K562 (cell line): ENCODE data around the gene GBX1. TPM values are rescaled to one million over a fixed set of nuclear protein-coding genes. Genes with fewer than 3 reads are reported as not detected.

ENCODE experiments used
- CTCF ChIP-seq, 3 experiments: IDR thresholded peaks in 2 of 3; conservative IDR thresholded peaks in 1 of 3; 2 replicates each; pipeline ENCODE4 v1.5.1; 2011 to 2012; ENCODE audit warnings: low read length in 3 of 3, mild to moderate bottlenecking in 3 of 3, control low read depth in 2 of 3, improper control_type of control experiment in 1 of 3, inconsistent platforms in 1 of 3, low read depth in 1 of 3, mixed read lengths in 1 of 3, moderate library complexity in 1 of 3; ENCODE audit not compliant: insufficient read depth in 2 of 3
- ILF3 ChIP-seq: fragments of 450-650 bp; IDR thresholded peaks from 2 replicates; pipeline ENCODE4 v1.6.1; 2018; ENCODE audit warnings: antibody characterized with exemption, mild to moderate bottlenecking, moderate library complexity, borderline replicate concordance
- IRF9 ChIP-seq: fragments of 450-650 bp; IDR thresholded peaks from 2 replicates; pipeline ENCODE4 v1.6.1; 2016; ENCODE audit warnings: missing biosample characterization, missing genetic modification characterization
- MCM2 ChIP-seq: fragments of 450-650 bp; IDR thresholded peaks from 2 replicates; pipeline ENCODE4 v1.6.1; 2017; ENCODE audit warnings: low read depth, mild to moderate bottlenecking
- NFE2L1 ChIP-seq: fragments of 450-650 bp; IDR thresholded peaks from 2 replicates; pipeline ENCODE4 v1.6.1; 2016; ENCODE audit warnings: missing genetic modification characterization, low read depth, mild to moderate bottlenecking, missing compliant biosample characterization, moderate library complexity, borderline replicate concordance
- NFYB ChIP-seq: IDR thresholded peaks from 2 replicates; pipeline ENCODE4 v1.6.1; 2011; ENCODE audit warnings: mild to moderate bottlenecking, moderate library complexity; ENCODE audit not compliant: insufficient read length; ENCODE audit errors: extremely low read depth
- OTX1 ChIP-seq: fragments of 450-650 bp; formaldehyde crosslinking; IDR thresholded peaks from 2 replicates; pipeline ENCODE4 v1.4.0; 2022; ENCODE audit warnings: mild to moderate bottlenecking
- PHF8 ChIP-seq: fragments of 200-600 bp; sonication (generic); IDR thresholded peaks from 2 replicates; pipeline ENCODE4 v1.6.1; 2012; ENCODE audit warnings: mixed run types, mild to moderate bottlenecking, inconsistent platforms, low read length, moderate library complexity, borderline replicate concordance
- RAD21 ChIP-seq, 2 experiments: fragments of 250-450 bp in 1 of 2; fragments of 450-650 bp in 1 of 2; sonication (Bioruptor Pico) in 1 of 2; formaldehyde crosslinking in 1 of 2; IDR thresholded peaks in 1 of 2; conservative IDR thresholded peaks in 1 of 2; 2 replicates each; pipeline versions ENCODE4 v1.4.0 to v1.8.0; 2020 to 2022; ENCODE audit warnings: mild to moderate bottlenecking in 2 of 2, moderate library complexity in 1 of 2
- RBM22 ChIP-seq: fragments of 200-400 bp; formaldehyde crosslinking; IDR thresholded peaks from 2 replicates; pipeline ENCODE4 v1.6.1; 2018; ENCODE audit warnings: low read length, low read depth; ENCODE audit not compliant: poor library complexity, severe bottlenecking
- RHOXF2B ChIP-seq: fragments of 250-450 bp; sonication (Bioruptor Pico); conservative IDR thresholded peaks from 2 replicates; pipeline ENCODE4 v1.5.1; 2021
- SIX5 ChIP-seq, 2 experiments: IDR thresholded peaks; 2 replicates each; pipeline ENCODE4 v1.6.1; 2011; ENCODE audit warnings: low read length in 2 of 2, borderline replicate concordance in 1 of 2, low read depth in 1 of 2, mild to moderate bottlenecking in 1 of 2, moderate library complexity in 1 of 2; ENCODE audit not compliant: insufficient read depth in 1 of 2
- SMAD1 ChIP-seq: fragments of 150-350 bp; IDR thresholded peaks from 2 replicates; pipeline ENCODE4 v1.6.1; 2014; ENCODE audit warnings: low read length, low read depth; ENCODE audit not compliant: partially characterized antibody
- ZKSCAN8 ChIP-seq: fragments of 200-800 bp; sonication (Bioruptor generic); IDR thresholded peaks from 2 replicates; pipeline ENCODE4 v1.6.1; 2016; ENCODE audit warnings: missing genetic modification characterization, missing compliant biosample characterization
- ZNF197 ChIP-seq: fragments of 200-800 bp; sonication (Bioruptor generic); IDR thresholded peaks from 2 replicates; pipeline ENCODE4 v1.6.1; 2016; ENCODE audit warnings: low read depth, missing genetic modification characterization, missing compliant biosample characterization
- ZNF277 ChIP-seq: fragments of 250-450 bp; sonication (Bioruptor Pico); IDR thresholded peaks from 2 replicates; pipeline ENCODE4 v1.8.0; 2022; ENCODE audit warnings: inconsistent platforms, mild to moderate bottlenecking, moderate library complexity, borderline replicate concordance
- ZNF699 ChIP-seq: fragments of 250-450 bp; sonication (Bioruptor Pico); IDR thresholded peaks from 2 replicates; pipeline ENCODE4 v1.8.0; 2021; ENCODE audit warnings: mild to moderate bottlenecking, moderate library complexity; ENCODE audit not compliant: insufficient replicate concordance
- polyA plus RNA-seq, 8 experiments: library from polyadenylated mRNA; depleted of rRNA in 4 of 8; stranded (reverse) in 5 of 8; unstranded in 3 of 8; fragments of >200 nt; fragmentation: Nextera tagmentation in 2 of 8; fragmentation: Illumina TruSeq in 1 of 8; extraction: Ambion mirVana in 2 of 8; extraction: Trizol in 1 of 8; gene quantifications; 2 replicates each; pipeline versions ENCODE4 v1.2.1 to v1.2.3, GENCODE V29; 2011 to 2014; ENCODE audit warnings: inconsistent platforms in 1 of 8, missing spikeins in 1 of 8
- total RNA-seq, 7 experiments: library from RNA; depleted of rRNA in 6 of 7; stranded (reverse); fragments of >200 nt in 6 of 7; fragmentation: Illumina TruSeq in 2 of 7; extraction: Trizol in 2 of 7; gene quantifications; 2 replicates each; pipeline versions ENCODE4 v1.2.1 to v1.2.3, GENCODE V29; 2011 to 2021; ENCODE audit warnings: low replicate concordance in 1 of 7
- TF ChIP-seq, protein P1 (sequence below): IDR thresholded peaks from 2 replicates; pipeline ENCODE4 v1.6.1; 2011; ENCODE audit warnings: borderline replicate concordance, low read depth, mild to moderate bottlenecking, moderate library complexity, low read length; ENCODE audit not compliant: insufficient read depth, poor library complexity, severe bottlenecking
- TF ChIP-seq, protein P2 (sequence below): IDR thresholded peaks from 2 replicates; pipeline ENCODE4 v1.6.1; 2016; ENCODE audit warnings: missing genetic modification characterization, missing compliant biosample characterization

GBX1 gene
- total and polyA plus RNA-seq, 9 of the 15 experiments (the other 6 are each of a cell fraction or from before 2014, with no cell fraction given): not detected

- TF ChIP-seq CTCF (IDR thresholded peaks at IDR 0.05 in 2 of 3, conservative IDR thresholded peaks at IDR 0.05 in 1 of 3; ENCODE audit: insufficient read depth in 2 of 3, low read depth in 1 of 3, low read length in 3 of 3) (peak; percentile 39 to 48 (median 41); a peak in 4 of 6 replicates), RHOXF2B (no peak), PHF8 (no peak), ZNF197 (CRISPR knock-in tag) (no peak), MCM2 (no peak), SMAD1 (no peak), RBM22 (no peak), SIX5 (IDR thresholded peaks at IDR 0.05; ENCODE audit: borderline replicate concordance in 1 of 2, insufficient read depth in 1 of 2, low read depth in 1 of 2, low read length in 2 of 2) (no peak), RAD21 (CRISPR knock-in tag; conservative IDR thresholded peaks at IDR 0.05 in 1 of 2, IDR thresholded peaks at IDR 0.05 in 1 of 2) (peak in 1 of 2 experiments; percentile 23; a peak in 1 of 4 replicates), NFE2L1 (tag) (no peak), NFYB (peak; percentile 20), ILF3 (no peak), ZNF277 (CRISPR knock-in tag) (no peak), ZNF699 (CRISPR knock-in tag) (no peak), IRF9 (tag) (no peak), ZKSCAN8 (no peak), OTX1 (no peak)
- TF ChIP-seq, protein P1, sequence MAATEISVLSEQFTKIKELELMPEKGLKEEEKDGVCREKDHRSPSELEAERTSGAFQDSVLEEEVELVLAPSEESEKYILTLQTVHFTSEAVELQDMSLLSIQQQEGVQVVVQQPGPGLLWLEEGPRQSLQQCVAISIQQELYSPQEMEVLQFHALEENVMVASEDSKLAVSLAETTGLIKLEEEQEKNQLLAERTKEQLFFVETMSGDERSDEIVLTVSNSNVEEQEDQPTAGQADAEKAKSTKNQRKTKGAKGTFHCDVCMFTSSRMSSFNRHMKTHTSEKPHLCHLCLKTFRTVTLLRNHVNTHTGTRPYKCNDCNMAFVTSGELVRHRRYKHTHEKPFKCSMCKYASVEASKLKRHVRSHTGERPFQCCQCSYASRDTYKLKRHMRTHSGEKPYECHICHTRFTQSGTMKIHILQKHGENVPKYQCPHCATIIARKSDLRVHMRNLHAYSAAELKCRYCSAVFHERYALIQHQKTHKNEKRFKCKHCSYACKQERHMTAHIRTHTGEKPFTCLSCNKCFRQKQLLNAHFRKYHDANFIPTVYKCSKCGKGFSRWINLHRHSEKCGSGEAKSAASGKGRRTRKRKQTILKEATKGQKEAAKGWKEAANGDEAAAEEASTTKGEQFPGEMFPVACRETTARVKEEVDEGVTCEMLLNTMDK: peak; percentile 19
- TF ChIP-seq, protein P2, sequence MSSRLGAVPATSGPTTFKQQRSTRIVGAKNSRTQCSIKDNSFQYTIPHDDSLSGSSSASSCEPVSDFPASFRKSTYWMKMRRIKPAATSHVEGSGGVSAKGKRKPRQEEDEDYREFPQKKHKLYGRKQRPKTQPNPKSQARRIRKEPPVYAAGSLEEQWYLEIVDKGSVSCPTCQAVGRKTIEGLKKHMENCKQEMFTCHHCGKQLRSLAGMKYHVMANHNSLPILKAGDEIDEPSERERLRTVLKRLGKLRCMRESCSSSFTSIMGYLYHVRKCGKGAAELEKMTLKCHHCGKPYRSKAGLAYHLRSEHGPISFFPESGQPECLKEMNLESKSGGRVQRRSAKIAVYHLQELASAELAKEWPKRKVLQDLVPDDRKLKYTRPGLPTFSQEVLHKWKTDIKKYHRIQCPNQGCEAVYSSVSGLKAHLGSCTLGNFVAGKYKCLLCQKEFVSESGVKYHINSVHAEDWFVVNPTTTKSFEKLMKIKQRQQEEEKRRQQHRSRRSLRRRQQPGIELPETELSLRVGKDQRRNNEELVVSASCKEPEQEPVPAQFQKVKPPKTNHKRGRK: no peak
Observed at GRCh38 chr7:151191544-151191943, 24.1 kb upstream of the GBX1 start (continued).
